GM21786 (cell line): ENCODE data around the gene CYBC1.
"Not testable (repeated sequence)": the region's sequence is repeated elsewhere in the genome, so short reads cannot be mapped to it uniquely, and the experiment has no call there.

Experiments
- ATAC-seq: cut with Tn5 transposase; IDR thresholded peaks from one replicate; pipeline ENCODE4 v1.9.1; 2021; ENCODE audit not compliant: unreplicated experiment

CYBC1 gene

DNA sequence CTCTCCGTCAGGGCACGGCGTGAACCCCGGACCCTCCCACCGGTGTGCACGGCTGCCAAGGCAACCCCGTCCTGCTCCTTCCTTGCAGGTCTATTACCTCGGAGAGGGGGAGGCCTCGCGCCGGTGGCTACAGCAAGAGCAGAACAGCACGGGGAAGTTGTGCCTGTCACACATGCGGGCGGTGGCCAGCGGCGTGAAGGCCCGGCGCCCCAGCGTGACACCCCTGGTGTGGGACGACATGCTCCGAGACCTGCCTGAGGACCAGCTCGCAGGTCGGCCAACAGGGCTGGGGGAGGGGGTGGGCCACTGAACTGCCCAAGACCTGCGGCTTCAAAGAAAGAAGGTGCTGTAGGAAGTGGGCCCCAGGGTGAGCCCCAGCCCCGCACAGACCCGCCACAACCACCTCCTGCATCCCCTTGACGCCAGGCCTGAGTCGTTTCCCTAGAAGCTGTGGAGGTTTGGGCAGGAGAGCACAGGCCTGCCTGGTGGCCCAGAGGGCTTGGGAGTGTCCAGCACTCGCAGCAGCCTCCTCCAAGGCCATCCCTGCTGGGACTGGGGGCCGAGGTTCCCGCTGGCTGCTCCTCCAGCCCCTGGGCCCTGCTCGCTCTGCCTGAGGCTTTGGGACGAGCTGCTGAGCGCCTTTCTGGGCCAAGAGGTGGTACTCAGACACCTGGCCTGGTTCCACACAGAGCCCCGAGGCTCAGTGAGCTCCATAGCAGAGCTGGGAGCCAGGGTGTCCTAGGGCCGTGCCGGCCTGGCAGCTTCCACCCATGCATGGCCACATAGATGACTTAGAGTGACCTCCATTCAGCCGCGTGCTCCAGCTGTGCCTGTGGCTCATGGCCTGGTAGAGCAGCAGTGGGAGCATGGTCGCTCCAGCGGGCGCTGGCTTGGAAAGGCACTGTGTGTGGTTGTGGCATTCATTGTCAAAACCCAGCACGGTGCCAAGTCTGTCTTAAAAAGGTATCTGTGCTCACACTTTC is 14.7 kb downstream of the CYBC1 start:
- ATAC-seq, result no peak

GRCh38 chr17:82435103-82435502 is 15.4 kb downstream of the CYBC1 start:
- ATAC-seq, result no peak

GRCh38 chr17:82434216-82434565 is 16.4 kb downstream of the CYBC1 start:
- no peak for ATAC-seq

GRCh38 chr17:82433560-82434215 is 16.9 kb downstream of the CYBC1 start:
- no peak for ATAC-seq

DNA sequence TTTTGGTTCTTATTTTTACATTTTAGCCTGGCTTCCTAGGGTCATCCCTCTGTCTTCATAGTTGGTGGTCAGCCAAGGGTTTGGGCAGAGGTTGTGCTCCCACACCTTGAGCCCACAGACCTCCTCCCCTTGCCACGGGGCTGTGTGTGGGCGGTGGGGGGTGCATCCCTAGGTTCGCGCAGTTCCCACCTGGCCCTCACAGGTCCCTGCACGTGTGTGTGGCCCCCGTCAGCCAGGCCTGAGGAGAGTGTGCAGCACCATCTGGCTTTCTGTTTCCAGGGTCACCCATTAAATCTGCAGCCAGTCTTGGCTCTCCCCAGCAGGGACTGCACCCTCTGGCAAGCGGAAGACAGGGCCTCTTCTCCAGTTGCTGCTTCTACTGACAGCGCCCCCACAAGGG is 18.5 kb downstream of the CYBC1 start:
- no peak for ATAC-seq

- no peak for ATAC-seq
Measured at GRCh38 chr17:82429824-82430223, 20.7 kb downstream of the CYBC1 start.

- ATAC-seq, result no peak
Measured at GRCh38 chr17:82428546-82428945, 22.0 kb downstream of the CYBC1 start.

GRCh38 chr17:82424863-82425159 is 25.7 kb downstream of the CYBC1 start:
- ATAC-seq, result no peak

DNA sequence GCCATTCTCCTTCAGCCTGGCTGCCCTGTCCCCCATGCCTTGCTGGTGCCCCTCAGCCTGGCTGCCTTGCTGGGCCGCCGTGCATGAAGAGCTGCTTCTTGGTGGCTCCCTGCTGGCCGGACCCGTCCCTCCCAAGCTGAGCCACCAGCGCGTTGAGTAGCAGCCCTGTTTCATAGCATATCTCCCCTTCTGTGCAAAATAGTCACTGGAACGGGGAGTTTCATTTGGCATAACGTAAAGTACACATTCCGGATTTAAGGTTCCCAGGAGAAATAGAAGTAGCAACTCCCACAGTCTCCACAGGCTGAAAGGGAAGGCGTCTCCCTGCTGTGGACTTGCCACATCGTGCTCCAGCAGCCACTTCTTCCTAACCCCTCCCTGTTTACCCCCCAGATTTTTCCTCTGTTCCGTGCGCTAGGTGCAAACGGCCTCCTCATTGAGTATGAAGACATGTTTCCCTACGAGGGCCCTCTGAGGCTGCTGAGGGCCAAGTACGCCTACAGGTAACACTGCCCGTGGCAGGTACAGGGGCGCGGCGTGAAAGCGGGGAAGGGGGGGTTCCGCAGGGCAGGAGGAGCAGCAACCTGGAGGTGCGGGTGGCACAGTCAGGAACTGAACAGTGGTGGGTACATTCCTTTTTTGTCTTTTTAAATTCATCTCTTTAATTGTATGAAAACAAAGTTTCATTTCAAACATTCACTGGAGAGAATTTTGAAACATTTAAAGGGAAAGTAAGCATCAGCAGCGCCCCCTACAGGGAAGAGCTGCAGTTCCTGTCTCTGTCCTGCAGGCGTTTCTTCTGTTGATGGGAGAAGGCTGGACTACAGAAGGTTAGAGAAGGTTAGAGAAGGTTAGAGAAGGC is 26.3 kb downstream of the CYBC1 start:
- ATAC-seq, result no peak

- ATAC-seq, result no peak
Measured at GRCh38 chr17:82419540-82419939, 31.0 kb downstream of the CYBC1 start.

DNA sequence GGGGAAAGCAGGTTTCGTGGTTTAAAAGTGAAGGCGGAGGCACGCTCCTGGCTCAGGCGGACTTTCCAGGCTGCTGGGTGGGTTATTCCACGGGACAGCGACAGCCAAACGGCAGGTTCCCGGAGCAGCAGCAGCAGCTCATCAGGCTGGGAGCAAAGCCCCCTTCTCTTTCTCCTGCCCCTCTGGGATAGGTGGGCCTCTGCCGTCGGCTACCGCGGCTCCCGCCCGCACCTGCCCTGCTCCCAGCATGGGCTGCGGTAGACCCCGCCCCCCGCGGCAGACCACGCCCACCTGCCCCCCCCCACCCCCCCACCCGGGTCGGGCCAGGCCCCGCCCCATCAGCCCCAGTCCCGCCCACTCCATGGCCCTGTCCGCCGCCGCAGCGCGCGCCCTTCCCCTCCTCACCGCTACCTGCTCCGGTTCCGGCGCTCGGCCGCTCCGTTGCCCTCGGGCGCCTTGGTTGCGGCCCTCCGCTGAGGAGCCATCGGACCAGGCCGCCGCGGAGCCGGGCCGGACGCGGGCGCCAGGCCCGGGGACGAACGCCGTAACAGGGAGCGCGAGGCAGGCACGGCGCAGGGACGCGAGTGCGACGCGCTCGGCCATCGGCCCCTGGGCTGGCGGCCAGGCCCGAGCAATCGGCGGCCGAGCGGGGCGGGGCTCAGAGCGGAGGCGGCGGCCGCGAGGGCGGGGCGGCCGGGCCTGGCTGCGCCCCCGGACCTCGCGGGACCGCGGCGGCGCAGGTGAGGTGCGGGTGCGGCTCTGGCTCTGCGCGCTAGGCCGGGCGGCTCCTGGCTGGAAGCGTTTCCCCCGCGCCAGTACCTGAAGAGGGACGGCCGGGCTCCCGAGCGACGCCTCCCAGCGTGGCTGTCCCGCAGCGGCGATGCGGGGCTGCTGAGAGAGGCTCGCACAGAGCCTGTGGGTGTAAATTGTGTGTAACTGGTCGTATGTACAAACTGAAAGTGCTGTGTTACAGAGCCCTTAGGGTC is 32.3 kb downstream of the CYBC1 start, which contains the start of the genes HEXD and OGFOD3:
TSS of gene HEXD (plus strand) at position 347 of the 986 bp plus-strand sequence. CDS start 1,453 bp downstream, outside the sequence.
TSS of gene OGFOD3 (minus strand) at position 586 of the 986 bp plus-strand sequence. CDS start at position 485, 101 bp downstream.
- ATAC-seq, result peak; percentile 70

- ATAC-seq, result no peak
Measured at GRCh38 chr17:82416771-82417170, 33.8 kb downstream of the CYBC1 start.

- no peak for ATAC-seq
Measured at GRCh38 chr17:82416264-82416663, 34.3 kb downstream of the CYBC1 start.

DNA sequence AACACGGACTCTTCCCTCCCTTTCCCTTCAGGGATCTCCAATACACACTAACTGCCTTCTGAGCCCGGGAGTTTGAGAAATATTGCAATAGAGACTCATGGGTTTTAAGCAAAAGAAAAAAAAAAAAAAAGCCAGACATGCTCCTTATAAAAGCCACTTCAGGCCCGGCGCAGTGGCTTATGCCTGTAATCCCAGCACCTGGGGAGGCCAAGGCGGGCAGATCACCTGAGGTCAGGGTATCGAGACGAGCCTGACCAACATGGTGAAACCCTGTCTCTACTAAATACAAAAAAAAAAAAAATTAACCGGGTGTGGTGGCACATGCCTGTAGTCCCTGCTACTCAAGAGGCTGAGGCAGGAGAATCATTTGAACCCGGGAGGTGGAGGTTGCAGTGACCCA is 34.8 kb downstream of the CYBC1 start:
- ATAC-seq, result no peak

DNA sequence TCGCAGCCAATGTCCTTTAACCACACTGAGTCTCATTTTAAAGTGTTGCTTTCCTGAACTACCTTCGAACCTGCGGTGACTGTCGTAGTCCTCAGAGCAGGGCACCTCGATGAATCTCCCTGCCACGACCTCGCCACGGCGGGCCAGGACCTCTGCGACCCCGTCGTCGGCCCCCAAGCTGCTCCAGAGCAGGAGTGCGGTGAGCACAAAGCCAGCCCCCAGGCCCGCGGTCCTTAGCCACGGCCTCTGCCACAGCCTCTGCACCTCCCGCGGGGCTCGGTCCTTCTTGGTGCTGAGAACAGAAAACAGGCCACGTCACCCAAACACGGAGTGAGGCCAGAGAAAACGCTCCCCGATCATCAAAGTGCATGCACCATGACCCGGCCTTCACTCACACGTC is 35.2 kb downstream of the CYBC1 start:
- ATAC-seq, result no peak

DNA sequence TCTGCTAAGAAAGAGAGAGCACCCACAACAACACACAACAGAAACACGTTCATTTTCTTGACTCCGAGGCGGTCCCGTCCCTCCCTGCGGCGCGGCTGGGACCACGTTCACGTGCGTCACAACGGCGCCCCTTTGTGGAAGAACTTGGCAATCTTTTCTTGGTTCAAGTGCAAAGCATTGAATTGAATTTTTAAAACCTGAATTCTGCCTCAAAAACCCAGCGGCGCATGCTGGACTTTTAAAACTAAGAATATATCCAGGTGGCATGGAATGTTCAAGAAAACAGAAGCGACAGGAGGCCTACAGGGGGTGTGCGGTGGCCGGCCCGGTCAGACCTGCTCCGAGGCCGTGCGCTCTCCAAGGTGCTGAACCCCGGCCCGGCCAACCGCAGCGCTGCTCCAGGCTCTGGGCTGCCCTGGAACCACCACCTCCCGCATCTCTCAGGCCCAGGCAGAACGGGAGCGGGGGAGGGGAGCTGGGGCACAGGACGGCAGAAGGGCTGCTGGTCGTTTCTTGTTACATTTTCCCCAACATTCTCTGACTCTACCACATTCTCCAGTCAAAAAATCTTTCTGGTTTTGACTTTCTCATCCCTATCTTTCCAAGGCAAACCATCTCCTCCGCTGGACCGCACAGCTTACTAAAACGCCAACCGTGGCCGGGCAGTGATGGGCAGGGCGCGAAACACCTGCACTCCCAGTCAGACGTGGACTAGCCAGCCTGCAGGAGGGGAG is 35.8 kb downstream of the CYBC1 start:
- ATAC-seq, result no peak

DNA sequence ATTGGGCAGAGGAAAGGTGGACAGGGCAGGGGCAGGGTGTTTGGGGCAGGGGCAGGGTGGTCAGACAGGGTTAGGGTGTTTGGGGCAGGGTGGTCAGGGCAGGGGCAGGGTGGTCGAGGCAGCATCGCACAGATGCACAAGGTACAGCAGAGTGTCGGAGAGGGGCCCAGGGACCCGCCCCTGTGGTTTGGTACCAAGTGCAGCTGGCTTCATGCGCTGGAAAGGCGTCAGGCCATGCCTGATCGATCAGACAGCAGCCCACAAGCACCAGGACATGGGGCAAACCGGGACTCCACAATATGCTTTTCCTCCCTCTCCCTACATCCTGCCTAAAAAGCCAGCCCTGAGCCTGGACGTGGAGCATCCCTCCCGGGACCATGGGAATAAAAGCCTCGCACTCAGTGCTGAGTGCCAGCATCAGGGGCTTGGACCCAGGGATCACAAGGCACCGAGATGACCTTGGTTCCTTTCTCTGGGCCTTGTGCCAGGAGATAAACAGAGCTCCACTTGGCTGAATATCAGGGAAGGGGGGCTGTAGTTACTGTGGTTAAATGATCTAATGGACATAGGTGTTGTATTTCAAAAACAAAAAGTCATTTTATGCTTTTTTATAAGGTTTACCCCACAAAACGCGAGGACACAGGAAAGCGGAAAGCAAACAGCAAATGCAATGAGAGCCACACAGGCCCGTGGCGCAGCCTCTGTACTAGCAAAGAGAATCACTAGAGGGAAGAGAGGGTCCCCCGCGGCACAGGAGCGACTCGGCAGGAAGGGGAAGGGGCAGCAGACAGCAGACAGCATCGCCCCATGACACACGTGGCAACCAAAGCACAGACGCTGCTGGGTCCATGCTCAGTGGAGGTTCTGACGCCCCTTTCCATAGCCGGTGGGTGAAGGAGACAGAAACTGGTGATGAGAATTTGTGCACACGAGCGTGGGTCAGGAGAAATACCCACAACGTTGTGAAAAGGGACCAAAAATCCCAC is 37.7 kb downstream of the CYBC1 start:
- ATAC-seq, result no peak

DNA sequence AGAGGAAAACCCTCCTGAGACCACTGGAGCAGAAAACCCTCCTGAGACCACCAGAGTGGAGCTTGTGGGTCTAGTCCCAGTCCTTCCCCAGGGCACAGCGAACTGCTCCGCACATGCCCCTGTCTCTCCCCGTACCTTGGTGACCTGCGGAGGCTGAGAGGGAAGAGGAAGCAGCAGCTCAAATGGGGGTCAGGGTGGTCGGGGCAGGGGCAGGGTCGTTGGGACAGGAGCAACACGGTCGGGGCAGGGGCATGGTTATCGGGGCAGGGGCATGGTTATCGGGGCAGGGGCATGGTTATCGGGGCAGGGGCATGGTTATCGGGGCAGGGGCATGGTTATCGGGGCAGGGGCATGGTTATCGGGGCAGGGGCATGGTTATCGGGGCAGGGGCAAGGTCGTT is 38.5 kb downstream of the CYBC1 start:
- not testable (repeated sequence) for ATAC-seq
